ENCODE results near the gene ZNF317. TPM values are rescaled to one million over a fixed set of nuclear protein-coding genes. Genes with fewer than 3 reads are reported as not detected.

ZNF317 gene
- total and polyA plus RNA-seq, 4 donors = 7.8 to 11.6 (median 10.5) TPM

DNA sequence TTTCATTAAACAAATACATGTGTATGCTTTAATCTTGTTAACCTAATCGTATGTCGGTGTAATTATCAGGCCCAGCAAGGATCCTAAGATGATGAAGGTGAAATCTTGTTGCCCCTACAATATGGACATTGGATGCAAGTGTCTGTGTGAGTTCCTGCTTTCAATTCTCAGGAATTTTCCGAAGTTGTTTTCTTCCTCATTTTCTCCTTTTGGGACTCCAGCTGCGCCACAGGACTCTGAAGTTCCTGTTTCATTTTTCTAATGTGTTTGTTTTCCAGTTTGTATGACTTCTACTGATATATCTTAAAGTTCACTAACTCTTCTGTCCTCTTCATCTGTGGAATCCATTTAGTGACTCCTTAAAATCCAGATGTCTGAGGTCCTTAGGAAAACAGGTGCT lies 26.6 kb downstream of the ZNF317 start:
- Histone ChIP-seq H3K27ac (ENCODE audit: low read depth in 1 of 2, low read length in 2 of 2) (no peak overlapping the region), H3K9ac (ENCODE audit: low read depth in 1 of 2, low read length in 2 of 2) (no peak overlapping the region), H3K27me3 (ENCODE audit: control insufficient read depth in 4 of 4, insufficient read depth in 4 of 4, low read length in 3 of 4) (no peaks in the 10 kb centered on the region), H3K4me1 (ENCODE audit: control insufficient read depth in 4 of 4, insufficient read depth in 4 of 4, low read length in 3 of 4) (no peaks in the 10 kb centered on the region), H3K4me3 (ENCODE audit: low read depth in 1 of 3, low read length in 3 of 3) (no peak overlapping the region), H3K36me3 (ENCODE audit: control insufficient read depth in 4 of 4, insufficient read depth in 3 of 4, low read depth in 1 of 4, low read length in 3 of 4) (peaks cover 2 to 27% (median 21%) of the 10 kb centered on the region in 4 donors), H3K9me3 (ENCODE audit: control insufficient read depth in 4 of 4, low read length in 3 of 4) (peaks cover 1 to 5% (median 4%) of the 10 kb centered on the region in 4 donors)
- TF ChIP-seq RXRA (IDR thresholded peaks at IDR 0.05) (no peak), RAD21 (IDR thresholded peaks at IDR 0.05) (no peak), FOXA1 (IDR thresholded peaks at IDR 0.05) (no peak), EGR1 (IDR thresholded peaks at IDR 0.05; ENCODE audit: low read depth in 2 of 2) (no peak), TAF1 (conservative IDR thresholded peaks at IDR 0.05) (no peak)
- TF ChIP-seq, protein P1, sequence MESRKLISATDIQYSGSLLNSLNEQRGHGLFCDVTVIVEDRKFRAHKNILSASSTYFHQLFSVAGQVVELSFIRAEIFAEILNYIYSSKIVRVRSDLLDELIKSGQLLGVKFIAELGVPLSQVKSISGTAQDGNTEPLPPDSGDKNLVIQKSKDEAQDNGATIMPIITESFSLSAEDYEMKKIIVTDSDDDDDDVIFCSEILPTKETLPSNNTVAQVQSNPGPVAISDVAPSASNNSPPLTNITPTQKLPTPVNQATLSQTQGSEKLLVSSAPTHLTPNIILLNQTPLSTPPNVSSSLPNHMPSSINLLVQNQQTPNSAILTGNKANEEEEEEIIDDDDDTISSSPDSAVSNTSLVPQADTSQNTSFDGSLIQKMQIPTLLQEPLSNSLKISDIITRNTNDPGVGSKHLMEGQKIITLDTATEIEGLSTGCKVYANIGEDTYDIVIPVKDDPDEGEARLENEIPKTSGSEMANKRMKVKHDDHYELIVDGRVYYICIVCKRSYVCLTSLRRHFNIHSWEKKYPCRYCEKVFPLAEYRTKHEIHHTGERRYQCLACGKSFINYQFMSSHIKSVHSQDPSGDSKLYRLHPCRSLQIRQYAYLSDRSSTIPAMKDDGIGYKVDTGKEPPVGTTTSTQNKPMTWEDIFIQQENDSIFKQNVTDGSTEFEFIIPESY (IDR thresholded peaks at IDR 0.05) = no peak
- 95% methylated on average over 4 of the region's 4 CpGs for whole genome bisulfite sequencing
- DNase-seq (ENCODE audit: low spot score) = no peak

DNA sequence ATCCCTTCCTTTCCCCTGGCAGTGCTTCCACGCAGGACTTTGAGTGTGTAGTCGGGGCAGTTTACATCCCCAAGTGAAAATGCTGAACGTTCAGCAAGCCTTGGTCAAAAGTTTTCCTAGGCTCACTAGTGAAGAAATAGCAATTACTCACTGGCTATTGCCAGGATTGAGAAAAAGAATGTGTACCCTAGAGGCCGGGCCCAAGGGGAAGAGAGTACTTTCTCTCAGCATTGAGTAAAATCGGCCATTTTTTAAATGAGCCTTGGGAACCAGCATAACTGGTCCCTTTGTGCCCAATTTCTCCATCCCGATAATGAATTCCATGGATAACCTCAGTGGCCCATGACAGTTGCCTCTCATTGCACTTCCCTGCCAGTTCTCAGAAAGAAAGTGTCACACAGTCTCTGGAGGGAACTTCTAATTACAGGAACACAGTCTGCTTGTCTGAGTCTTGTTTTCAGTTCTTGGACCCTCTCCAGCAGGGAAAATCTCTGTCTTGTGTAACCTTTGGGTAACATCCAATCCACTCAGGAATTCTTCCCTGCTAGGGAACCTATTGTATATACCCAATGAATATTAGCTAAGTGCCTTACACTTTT lies 31.3 kb downstream of the ZNF317 start:
- Histone ChIP-seq H3K27me3 (ENCODE audit: control insufficient read depth in 4 of 4, insufficient read depth in 4 of 4, low read length in 3 of 4) (no peaks in the 10 kb centered on the region), H3K4me1 (ENCODE audit: control insufficient read depth in 4 of 4, insufficient read depth in 4 of 4, low read length in 3 of 4) (no peaks in the 10 kb centered on the region), H3K9me3 (ENCODE audit: control insufficient read depth in 4 of 4, low read length in 3 of 4) (no peaks in the 10 kb centered on the region), H3K36me3 (ENCODE audit: control insufficient read depth in 4 of 4, insufficient read depth in 3 of 4, low read depth in 1 of 4, low read length in 3 of 4) (peaks cover 0 to 2% (median 0%) of the 10 kb centered on the region in 4 donors), H3K27ac (ENCODE audit: low read depth in 1 of 2, low read length in 2 of 2) (no peak overlapping the region), H3K9ac (ENCODE audit: low read depth in 1 of 2, low read length in 2 of 2) (no peak overlapping the region), H3K4me3 (ENCODE audit: low read depth in 1 of 3, low read length in 3 of 3) (no peak overlapping the region)
- TF ChIP-seq RXRA (IDR thresholded peaks at IDR 0.05) (no peak), EGR1 (IDR thresholded peaks at IDR 0.05; ENCODE audit: low read depth in 2 of 2) (no peak)
- DNase-seq (ENCODE audit: low spot score) = no peak
- 85% methylated on average over 6 of the region's 6 CpGs for WGBS

DNA sequence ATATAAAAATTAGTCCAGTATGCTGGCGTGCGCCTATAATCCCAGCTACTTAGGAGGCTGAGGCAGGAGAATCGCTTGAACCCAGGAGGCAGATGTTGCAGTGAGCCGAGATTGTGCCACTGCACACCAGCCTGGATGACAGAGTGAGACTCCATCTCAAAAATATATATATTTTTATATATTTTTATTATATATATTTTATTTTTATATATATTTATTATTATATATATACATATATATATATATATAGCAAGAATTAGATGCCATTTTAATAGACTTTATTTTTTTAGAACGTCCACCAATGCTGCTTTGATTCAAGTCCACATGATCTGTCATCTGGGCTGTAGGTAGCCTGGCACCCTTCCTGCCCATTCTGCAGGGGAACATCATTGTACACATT lies 35.1 kb downstream of the ZNF317 start:
- no peaks in the 10 kb centered on the region for H3K4me1 ChIP-seq (ENCODE audit: control insufficient read depth in 4 of 4, insufficient read depth in 4 of 4, low read length in 3 of 4)
- 93% methylated on average over 5 of the region's 5 CpGs for WGBS

DNA sequence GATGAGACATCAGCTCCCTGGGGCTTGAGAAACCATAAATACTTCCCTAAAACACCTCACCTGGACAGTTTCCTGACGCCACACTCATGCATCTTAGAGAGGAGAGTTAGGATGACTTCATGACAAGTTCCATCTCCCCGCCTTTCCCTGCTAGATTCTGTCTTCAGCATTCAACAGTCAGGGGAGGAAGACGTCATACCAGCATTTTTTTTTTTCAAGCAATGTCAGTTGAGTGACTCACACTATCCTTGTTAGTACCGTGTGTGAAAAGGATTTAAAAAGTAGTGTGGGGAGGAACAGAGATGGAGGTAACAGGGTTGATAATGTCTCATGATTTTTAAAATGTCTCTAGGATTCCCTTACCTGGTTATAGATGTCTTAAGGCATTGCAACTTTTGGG lies 38.7 kb downstream of the ZNF317 start, which contains the start of gene OR7D2:
Gene OR7D2 (plus strand): TSS at position 79 of the 400 bp plus-strand sequence. CDS start 6,803 bp downstream, outside the sequence.
- Histone ChIP-seq H3K9ac (ENCODE audit: low read depth in 1 of 2, low read length in 2 of 2) (no peak within 1 kb of the TSS), H3K36me3 (ENCODE audit: control insufficient read depth in 4 of 4, insufficient read depth in 3 of 4, low read depth in 1 of 4, low read length in 3 of 4) (no peaks in the 10 kb centered on the region)
- WGBS = 80% methylated on average over 4 of the region's 4 CpGs
- TF ChIP-seq YY1 (IDR thresholded peaks at IDR 0.05) = no peak
- no peak for TF ChIP-seq TAF1 (conservative IDR thresholded peaks at IDR 0.05)
- no peak for TF ChIP-seq RAD21 (IDR thresholded peaks at IDR 0.05)
- TF ChIP-seq, protein P2, sequence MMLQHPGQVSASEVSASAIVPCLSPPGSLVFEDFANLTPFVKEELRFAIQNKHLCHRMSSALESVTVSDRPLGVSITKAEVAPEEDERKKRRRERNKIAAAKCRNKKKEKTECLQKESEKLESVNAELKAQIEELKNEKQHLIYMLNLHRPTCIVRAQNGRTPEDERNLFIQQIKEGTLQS (IDR thresholded peaks at IDR 0.05) = no peak
- TF ChIP-seq JUND (IDR thresholded peaks at IDR 0.05) = no peak
- TF ChIP-seq NR2F2 (IDR thresholded peaks at IDR 0.05) = no peak
- no peak for TF ChIP-seq GABPA (IDR thresholded peaks at IDR 0.05 in 1 of 2, conservative IDR thresholded peaks at IDR 0.05 in 1 of 2)
- no peak for TF ChIP-seq HNF4G (IDR thresholded peaks at IDR 0.05)
- TF ChIP-seq, protein P3, sequence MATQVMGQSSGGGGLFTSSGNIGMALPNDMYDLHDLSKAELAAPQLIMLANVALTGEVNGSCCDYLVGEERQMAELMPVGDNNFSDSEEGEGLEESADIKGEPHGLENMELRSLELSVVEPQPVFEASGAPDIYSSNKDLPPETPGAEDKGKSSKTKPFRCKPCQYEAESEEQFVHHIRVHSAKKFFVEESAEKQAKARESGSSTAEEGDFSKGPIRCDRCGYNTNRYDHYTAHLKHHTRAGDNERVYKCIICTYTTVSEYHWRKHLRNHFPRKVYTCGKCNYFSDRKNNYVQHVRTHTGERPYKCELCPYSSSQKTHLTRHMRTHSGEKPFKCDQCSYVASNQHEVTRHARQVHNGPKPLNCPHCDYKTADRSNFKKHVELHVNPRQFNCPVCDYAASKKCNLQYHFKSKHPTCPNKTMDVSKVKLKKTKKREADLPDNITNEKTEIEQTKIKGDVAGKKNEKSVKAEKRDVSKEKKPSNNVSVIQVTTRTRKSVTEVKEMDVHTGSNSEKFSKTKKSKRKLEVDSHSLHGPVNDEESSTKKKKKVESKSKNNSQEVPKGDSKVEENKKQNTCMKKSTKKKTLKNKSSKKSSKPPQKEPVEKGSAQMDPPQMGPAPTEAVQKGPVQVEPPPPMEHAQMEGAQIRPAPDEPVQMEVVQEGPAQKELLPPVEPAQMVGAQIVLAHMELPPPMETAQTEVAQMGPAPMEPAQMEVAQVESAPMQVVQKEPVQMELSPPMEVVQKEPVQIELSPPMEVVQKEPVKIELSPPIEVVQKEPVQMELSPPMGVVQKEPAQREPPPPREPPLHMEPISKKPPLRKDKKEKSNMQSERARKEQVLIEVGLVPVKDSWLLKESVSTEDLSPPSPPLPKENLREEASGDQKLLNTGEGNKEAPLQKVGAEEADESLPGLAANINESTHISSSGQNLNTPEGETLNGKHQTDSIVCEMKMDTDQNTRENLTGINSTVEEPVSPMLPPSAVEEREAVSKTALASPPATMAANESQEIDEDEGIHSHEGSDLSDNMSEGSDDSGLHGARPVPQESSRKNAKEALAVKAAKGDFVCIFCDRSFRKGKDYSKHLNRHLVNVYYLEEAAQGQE (IDR thresholded peaks at IDR 0.05) = no peak
- TF ChIP-seq EGR1 (IDR thresholded peaks at IDR 0.05; ENCODE audit: low read depth in 2 of 2) = no peak
- TF ChIP-seq HNF4A (conservative IDR thresholded peaks at IDR 0.05) = no peak
- TF ChIP-seq, protein P4, sequence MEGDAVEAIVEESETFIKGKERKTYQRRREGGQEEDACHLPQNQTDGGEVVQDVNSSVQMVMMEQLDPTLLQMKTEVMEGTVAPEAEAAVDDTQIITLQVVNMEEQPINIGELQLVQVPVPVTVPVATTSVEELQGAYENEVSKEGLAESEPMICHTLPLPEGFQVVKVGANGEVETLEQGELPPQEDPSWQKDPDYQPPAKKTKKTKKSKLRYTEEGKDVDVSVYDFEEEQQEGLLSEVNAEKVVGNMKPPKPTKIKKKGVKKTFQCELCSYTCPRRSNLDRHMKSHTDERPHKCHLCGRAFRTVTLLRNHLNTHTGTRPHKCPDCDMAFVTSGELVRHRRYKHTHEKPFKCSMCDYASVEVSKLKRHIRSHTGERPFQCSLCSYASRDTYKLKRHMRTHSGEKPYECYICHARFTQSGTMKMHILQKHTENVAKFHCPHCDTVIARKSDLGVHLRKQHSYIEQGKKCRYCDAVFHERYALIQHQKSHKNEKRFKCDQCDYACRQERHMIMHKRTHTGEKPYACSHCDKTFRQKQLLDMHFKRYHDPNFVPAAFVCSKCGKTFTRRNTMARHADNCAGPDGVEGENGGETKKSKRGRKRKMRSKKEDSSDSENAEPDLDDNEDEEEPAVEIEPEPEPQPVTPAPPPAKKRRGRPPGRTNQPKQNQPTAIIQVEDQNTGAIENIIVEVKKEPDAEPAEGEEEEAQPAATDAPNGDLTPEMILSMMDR (IDR thresholded peaks at IDR 0.05; ENCODE audit: low read depth, low read length, missing input control) = no peak

More for the DNA sequence above, 35.1 kb downstream of the ZNF317 start:
- H3K4me3 ChIP-seq (ENCODE audit: low read depth in 1 of 3, low read length in 3 of 3) = no peak overlapping the region
- TF ChIP-seq HNF4G (IDR thresholded peaks at IDR 0.05) (no peak), YY1 (IDR thresholded peaks at IDR 0.05) (no peak), FOXA2 (IDR thresholded peaks at IDR 0.05) (no peak), HNF4A (conservative IDR thresholded peaks at IDR 0.05) (no peak)
- no peak overlapping the region for H3K27ac ChIP-seq (ENCODE audit: low read depth in 1 of 2, low read length in 2 of 2)
- no peaks in the 10 kb centered on the region for H3K36me3 ChIP-seq (ENCODE audit: control insufficient read depth in 4 of 4, insufficient read depth in 3 of 4, low read depth in 1 of 4, low read length in 3 of 4)
- H3K9ac ChIP-seq (ENCODE audit: low read depth in 1 of 2, low read length in 2 of 2) = no peak overlapping the region
- H3K27me3 ChIP-seq (ENCODE audit: control insufficient read depth in 4 of 4, insufficient read depth in 4 of 4, low read length in 3 of 4) = no peaks in the 10 kb centered on the region
- peaks cover 0 to 4% (median 0%) of the 10 kb centered on the region in 4 donors for H3K9me3 ChIP-seq (ENCODE audit: control insufficient read depth in 4 of 4, low read length in 3 of 4)
- no peak for DNase-seq (ENCODE audit: low spot score)

More for the DNA sequence above, 38.7 kb downstream of the ZNF317 start, which contains the start of gene OR7D2:
- H3K27me3 ChIP-seq (ENCODE audit: control insufficient read depth in 4 of 4, insufficient read depth in 4 of 4, low read length in 3 of 4) = no peaks in the 10 kb centered on the region
- no peak for DNase-seq (ENCODE audit: low spot score)
- H3K9me3 ChIP-seq (ENCODE audit: control insufficient read depth in 4 of 4, low read length in 3 of 4) = peaks cover 0 to 4% (median under 1%) of the 10 kb centered on the region in 4 donors
- H3K27ac ChIP-seq (ENCODE audit: low read depth in 1 of 2, low read length in 2 of 2) = no peak within 1 kb of the TSS
- H3K4me1 ChIP-seq (ENCODE audit: control insufficient read depth in 4 of 4, insufficient read depth in 4 of 4, low read length in 3 of 4) = no peaks in the 10 kb centered on the region
- no peak within 1 kb of the TSS for H3K4me3 ChIP-seq (ENCODE audit: low read depth in 1 of 3, low read length in 3 of 3)
